ENCODE data around the gene PDE6H.

DNA sequence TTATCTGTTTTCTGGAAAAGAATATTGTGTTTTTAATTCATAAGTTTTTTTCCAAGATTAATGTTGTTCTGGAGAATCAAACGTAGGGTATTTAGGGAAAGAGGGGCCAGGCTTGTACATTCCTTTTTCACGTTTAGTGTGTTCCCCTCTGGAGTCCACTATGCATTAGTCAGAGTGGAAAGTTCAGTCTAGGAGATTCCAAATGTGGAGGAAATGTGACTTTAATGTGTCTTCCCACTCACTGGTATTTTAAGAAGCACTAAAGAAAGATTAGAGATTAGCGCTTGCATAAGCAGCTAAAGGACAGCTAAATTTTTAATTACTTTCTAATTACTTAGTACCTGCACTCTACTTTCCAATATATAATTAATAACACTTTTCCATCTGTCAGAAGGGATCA lies 4.4 kb upstream of the PDE6H start:
- TF ChIP-seq POLR2A (IDR thresholded peaks at IDR 0.05) = no peak
- no peak for TF ChIP-seq POLR2AphosphoS5 (IDR thresholded peaks at IDR 0.05; ENCODE audit: insufficient read depth in 1 of 2, low read depth in 1 of 2)
- TF ChIP-seq, protein P1, sequence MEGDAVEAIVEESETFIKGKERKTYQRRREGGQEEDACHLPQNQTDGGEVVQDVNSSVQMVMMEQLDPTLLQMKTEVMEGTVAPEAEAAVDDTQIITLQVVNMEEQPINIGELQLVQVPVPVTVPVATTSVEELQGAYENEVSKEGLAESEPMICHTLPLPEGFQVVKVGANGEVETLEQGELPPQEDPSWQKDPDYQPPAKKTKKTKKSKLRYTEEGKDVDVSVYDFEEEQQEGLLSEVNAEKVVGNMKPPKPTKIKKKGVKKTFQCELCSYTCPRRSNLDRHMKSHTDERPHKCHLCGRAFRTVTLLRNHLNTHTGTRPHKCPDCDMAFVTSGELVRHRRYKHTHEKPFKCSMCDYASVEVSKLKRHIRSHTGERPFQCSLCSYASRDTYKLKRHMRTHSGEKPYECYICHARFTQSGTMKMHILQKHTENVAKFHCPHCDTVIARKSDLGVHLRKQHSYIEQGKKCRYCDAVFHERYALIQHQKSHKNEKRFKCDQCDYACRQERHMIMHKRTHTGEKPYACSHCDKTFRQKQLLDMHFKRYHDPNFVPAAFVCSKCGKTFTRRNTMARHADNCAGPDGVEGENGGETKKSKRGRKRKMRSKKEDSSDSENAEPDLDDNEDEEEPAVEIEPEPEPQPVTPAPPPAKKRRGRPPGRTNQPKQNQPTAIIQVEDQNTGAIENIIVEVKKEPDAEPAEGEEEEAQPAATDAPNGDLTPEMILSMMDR (IDR thresholded peaks at IDR 0.05) = no peak

All from vagina (tissue), 2 donors.